Spleen (tissue), 11 donors: ENCODE measurements around the gene MAPK6. TPM values are rescaled to one million over a fixed set of nuclear protein-coding genes. Genes with fewer than 3 reads are reported as not detected.

Experiments used
- DNase-seq: peaks from one replicate; pipeline ENCODE4 v3.0.0-alpha.2; 2020
- H3K27ac ChIP-seq, 8 donors: fragments of 200-600 bp; sonication (generic) in 7 of 8; 1 replicate in 4 of 8; 2 replicates in 4 of 8; pipeline versions ENCODE4 v1.5.0 to v1.8.0; 2016 to 2021; ENCODE audit warnings: inconsistent platforms in 4 of 8, mild to moderate bottlenecking in 4 of 8, moderate library complexity in 1 of 8
- H3K27me3 ChIP-seq, 7 donors: fragments of 200-600 bp; sonication (generic) in 6 of 7; replicated peaks in 1 of 7; 1 replicate in 4 of 7; 2 replicates in 3 of 7; pipeline versions ENCODE4 v1.5.0 to v1.8.0; 2016 to 2021; ENCODE audit warnings: inconsistent platforms in 3 of 7, mild to moderate bottlenecking in 1 of 7
- H3K36me3 ChIP-seq, 6 donors: fragments of 200-600 bp; sonication (generic) in 5 of 6; 1 replicate in 4 of 6; 2 replicates in 2 of 6; pipeline versions ENCODE4 v1.5.0 to v1.8.0; 2016 to 2021; ENCODE audit warnings: inconsistent platforms in 2 of 6
- H3K4me1 ChIP-seq, 6 donors: fragments of 200-600 bp; sonication (generic) in 5 of 6; 1 replicate in 3 of 6; 2 replicates in 3 of 6; pipeline versions ENCODE4 v1.5.0 to v1.8.0; 2016 to 2021; ENCODE audit warnings: inconsistent platforms in 3 of 6
- H3K4me3 ChIP-seq, 8 donors: fragments of 200-600 bp; sonication (generic) in 7 of 8; 1 replicate in 4 of 8; 2 replicates in 4 of 8; pipeline versions ENCODE4 v1.5.0 to v1.8.0; 2016 to 2021; ENCODE audit warnings: inconsistent platforms in 4 of 8, mild to moderate bottlenecking in 4 of 8, moderate library complexity in 2 of 8
- H3K9me3 ChIP-seq, 8 donors: fragments of 200-600 bp; sonication (generic) in 7 of 8; 1 replicate in 4 of 8; 2 replicates in 4 of 8; pipeline versions ENCODE4 v1.5.0 to v1.8.0; 2016 to 2021; ENCODE audit warnings: inconsistent platforms in 4 of 8
- CTCF ChIP-seq, 11 experiments: fragments of 200-600 bp in 7 of 11; fragments of 450-650 bp in 4 of 11; sonication (generic) in 4 of 11; IDR thresholded peaks in 8 of 11; conservative IDR thresholded peaks in 3 of 11; 1 replicate in 7 of 11; 2 replicates in 4 of 11; pipeline versions ENCODE4 v1.4.0 to v1.8.0; 2016 to 2021; ENCODE audit warnings: antibody characterized with exemption in 11 of 11, inconsistent platforms in 4 of 11, mild to moderate bottlenecking in 1 of 11
- POLR2A ChIP-seq, 3 donors: fragments of 450-650 bp; IDR thresholded peaks; one replicate each; pipeline ENCODE4 v1.5.1; 2017; ENCODE audit warnings: antibody characterized with exemption in 3 of 3, mild to moderate bottlenecking in 1 of 3
- POLR2AphosphoS5 ChIP-seq, 3 donors: sonication (generic); formaldehyde crosslinking; IDR thresholded peaks; one replicate each; pipeline ENCODE4 v1.5.1; 2017; ENCODE audit warnings: antibody characterized with exemption in 3 of 3
- WGBS, 5 donors: extraction: QIAGEN DNeasy Blood & Tissue Kit in 3 of 5; methylation state at CpG; one replicate each; pipeline versions ENCODE4 v1.1.5 to v1.1.7; 2013 to 2018; 5-methylcytosine and 5-hydroxymethylcytosine counted together
- intact Hi-C: fragments of 100-400 bp; cut with DNase I; formaldehyde crosslinking; loops from one replicate; pipeline ENCODE4 v1.15.0; 2023; ENCODE audit warnings: low total_unique reads
- polyA plus RNA-seq, 3 donors: library from polyadenylated mRNA; stranded (reverse); fragments of 200-250 nt; gene quantifications; one replicate each; pipeline ENCODE4 v1.2.1, GENCODE V29; 2013
- total RNA-seq, 7 donors: library from RNA; depleted of rRNA in 3 of 7; stranded (reverse); fragments of >200 nt in 3 of 7; fragmentation: NEBNext Ultra II Directional in 4 of 7; extraction: Animal tissue kit (Norgen Biotek cat#: 25700) in 4 of 7; gene quantifications; one replicate each; pipeline versions ENCODE4 v1.1.0 to v1.2.1, GENCODE V29; 2016 to 2021
- donor health status: healthy with polysubstance abuse.
- donor health status: DM: no; HTN: no; CAD: no; lungs with moderate emphysema.
- donor health status: DM: no; HTN: no; CAD: no.
- donor health status: Bipolar disorder and iron deficiency.
- donor health status: healthy.
- donor health status: DM: no; HTN: no; CAD: no.
- donor health status: DM: yes; HTN: yes; CAD: no.

The MAPK6 gene
- total and polyA plus RNA-seq, 10 donors: 3.9 to 28.3 (median 20.7) TPM

GRCh38 chr15:51982013-51982769 lies 36.8 kb upstream of the MAPK6 start:
- no peak for DNase-seq
- TF ChIP-seq CTCF (IDR thresholded peaks at IDR 0.05 in 8 of 11, conservative IDR thresholded peaks at IDR 0.05 in 3 of 11) (peak in 9 of 11 experiments; percentile 37 to 73 (median 59)), POLR2AphosphoS5 (IDR thresholded peaks at IDR 0.05) (no peak)
- Histone ChIP-seq H3K4me1 (peaks cover 12 to 22% (median 15%) of the 10 kb centered on the region in 6 donors), H3K36me3 (no peaks in the 10 kb centered on the region), H3K27me3 (no peaks in the 10 kb centered on the region), H3K27ac (peak overlapping the region in 5 of 8 donors; percentile 60 to 77 (median 68)), H3K4me3 (peak overlapping the region in 4 of 8 donors; percentile 9 to 43 (median 16)), H3K9me3 (no peaks in the 10 kb centered on the region)
- intact Hi-C loops: loop anchor here (5.0 to 10.0 kb wide), 3 partner anchors 93 to 223 kb away; no protein-coding TSS in a partner anchor
- WGBS, 5 donors: 9 to 12% (median 11%) methylated on average over 7 of the region's 7 CpGs

GRCh38 chr15:51982770-51983103 lies 36.3 kb upstream of the MAPK6 start:
- H3K36me3 ChIP-seq: no peaks in the 10 kb centered on the region
- no peak for TF ChIP-seq POLR2AphosphoS5 (IDR thresholded peaks at IDR 0.05)
- DNase-seq: no peak
- peaks cover 12 to 22% (median 15%) of the 10 kb centered on the region in 6 donors for H3K4me1 ChIP-seq
- H3K4me3 ChIP-seq: no peak overlapping the region
- intact Hi-C loops: loop anchor here (5.0 to 10.0 kb wide), 3 partner anchors 92 to 222 kb away; no protein-coding TSS in a partner anchor
- peak overlapping the region in 3 of 8 donors; percentile 60 to 77 (median 64) for H3K27ac ChIP-seq
- H3K27me3 ChIP-seq: no peaks in the 10 kb centered on the region
- no peaks in the 10 kb centered on the region for H3K9me3 ChIP-seq

GRCh38 chr15:51991141-51991540 lies 27.9 kb upstream of the MAPK6 start:
- no peaks in the 10 kb centered on the region for H3K36me3 ChIP-seq
- H3K27ac ChIP-seq: no peak overlapping the region
- no peaks in the 10 kb centered on the region for H3K9me3 ChIP-seq
- WGBS, 5 donors: 90 to 95% (median 93%) methylated on average over 4 of the region's 4 CpGs
- DNase-seq: no peak
- H3K4me1 ChIP-seq: no peaks in the 10 kb centered on the region
- no peak overlapping the region for H3K4me3 ChIP-seq
- no peaks in the 10 kb centered on the region for H3K27me3 ChIP-seq
- TF ChIP-seq POLR2A (IDR thresholded peaks at IDR 0.05) (no peak), POLR2AphosphoS5 (IDR thresholded peaks at IDR 0.05) (no peak), CTCF (IDR thresholded peaks at IDR 0.05 in 8 of 11, conservative IDR thresholded peaks at IDR 0.05 in 3 of 11) (no peak)
- intact Hi-C loops: no loop called here

- no peak for TF ChIP-seq CTCF (IDR thresholded peaks at IDR 0.05 in 8 of 11, conservative IDR thresholded peaks at IDR 0.05 in 3 of 11)
- no peak for TF ChIP-seq POLR2A (IDR thresholded peaks at IDR 0.05)
- TF ChIP-seq POLR2AphosphoS5 (IDR thresholded peaks at IDR 0.05): no peak
- H3K4me1 ChIP-seq: no peaks in the 10 kb centered on the region
- intact Hi-C loops: no loop called here
- 71 to 95% (median 85%) methylated on average over 1 of the region's 1 CpG for WGBS, 5 donors
- H3K27ac ChIP-seq: no peak overlapping the region
- H3K9me3 ChIP-seq: no peaks in the 10 kb centered on the region
- no peaks in the 10 kb centered on the region for H3K36me3 ChIP-seq
- no peaks in the 10 kb centered on the region for H3K27me3 ChIP-seq
- no peak for DNase-seq
- no peak overlapping the region for H3K4me3 ChIP-seq
Observed at GRCh38 chr15:51992953-51993352, 26.1 kb upstream of the MAPK6 start.
